K562 (cell line): ENCODE results near the gene FAM83G. TPM values are rescaled to one million over a fixed set of nuclear protein-coding genes. Genes with fewer than 3 reads are reported as not detected.

Experiments
- ATAC-seq: fragments of 200-7000 bp; cut with Tn5 transposase; 3 replicates; pipeline ENCODE4 v1.9.1; 2020; ENCODE audit warnings: moderate library complexity
- BruUV-seq: library from RNA; stranded (reverse); fragments of 400-500 nt; replicated peaks from 2 replicates; lab custom pipeline; 2021; lab: Mats Ljungman, UMichigan
- CTCF ChIA-PET: fragments of 300-600 bp; formaldehyde crosslinking; extraction: SDS; loops from one replicate; lab custom pipeline; 2021; ENCODE audit warnings: low intra/inter-chr PET ratio; lab: Yijun Ruan, JAX
- POLR2A ChIA-PET: fragments of 300-600, 350-650 bp; sonication (Branson Sonifier 250); formaldehyde crosslinking; extraction: SDS; loops from one replicate; lab custom pipeline; 2021; ENCODE audit warnings: antibody characterized with exemption, inconsistent platforms; lab: Yijun Ruan, JAX
- DNase-seq, 4 experiments: peaks; one replicate each; pipeline versions ENCODE4 v3.0.0 to v3.0.0-alpha.2; 2011 to 2018; ENCODE audit warnings: low spot score in 3 of 4, mixed read lengths in 3 of 4; ENCODE audit errors: extremely low read depth in 1 of 4
- FAIRE-seq: peaks from 2 replicates; lab custom pipeline; 2011; peaks lifted over from hg19 to GRCh38; lab: Jason Lieb, UNC
- H2AFZ ChIP-seq: 2 replicates; pipeline ENCODE4 v1.6.0; 2011; ENCODE audit warnings: low read depth, low read length, control low read depth, inconsistent platforms
- H3K27ac ChIP-seq: fragments of 200-600 bp; 3 replicates; pipeline ENCODE4 v1.8.0; 2011; ENCODE audit warnings: low read depth, mild to moderate bottlenecking, control low read depth, inconsistent platforms, low read length, moderate library complexity, mixed read lengths; ENCODE audit errors: extremely low read depth
- H3K27me3 ChIP-seq, 2 experiments: fragments of 300-600 bp in 1 of 2; 2 replicates in 1 of 2; 3 replicates in 1 of 2; pipeline versions ENCODE4 v1.6.0 to v1.8.0; 2011; ENCODE audit warnings: inconsistent platforms in 2 of 2, low read length in 2 of 2, mild to moderate bottlenecking in 1 of 2, mixed read lengths in 1 of 2, moderate library complexity in 1 of 2; ENCODE audit not compliant: control insufficient read depth in 2 of 2, insufficient read depth in 2 of 2
- H3K36me3 ChIP-seq: fragments of 300-600 bp; 3 replicates; pipeline ENCODE4 v1.8.0; 2011; ENCODE audit warnings: mild to moderate bottlenecking, low read length, inconsistent platforms; ENCODE audit not compliant: control insufficient read depth, insufficient read depth
- H3K4me1 ChIP-seq, 2 experiments: fragments of 200-600 bp in 1 of 2; replicated peaks in 1 of 2; 2 replicates in 1 of 2; 3 replicates in 1 of 2; pipeline versions ENCODE4 v1.5.1 to v1.8.0; 2011; ENCODE audit warnings: inconsistent platforms in 2 of 2, low read length in 2 of 2, mild to moderate bottlenecking in 1 of 2, mixed read lengths in 1 of 2, moderate library complexity in 1 of 2; ENCODE audit not compliant: control insufficient read depth in 2 of 2, insufficient read depth in 2 of 2
- H3K4me2 ChIP-seq: 2 replicates; pipeline ENCODE4 v1.6.1; 2011; ENCODE audit warnings: low read length, control low read depth, inconsistent platforms, mixed read lengths; ENCODE audit not compliant: insufficient read depth
- H3K4me3 ChIP-seq: fragments of 200-600 bp; sonication (generic), shearing (Covaris generic); 2 replicates; pipeline ENCODE4 v1.5.1; 2016; ENCODE audit warnings: control low read depth, inconsistent platforms
- H3K79me2 ChIP-seq: fragments of 200-600 bp; 3 replicates; pipeline ENCODE4 v1.8.0; 2011; ENCODE audit warnings: low read length, inconsistent platforms; ENCODE audit not compliant: control insufficient read depth, insufficient read depth
- H3K9ac ChIP-seq, 2 experiments: 2 replicates each; pipeline versions ENCODE4 v1.6.0 to v1.6.1; 2011; ENCODE audit warnings: low read depth in 2 of 2, low read length in 2 of 2, control low read depth in 1 of 2, inconsistent platforms in 1 of 2, mild to moderate bottlenecking in 1 of 2, mixed read lengths in 1 of 2; ENCODE audit not compliant: insufficient read depth in 1 of 2
- H3K9me1 ChIP-seq: one replicate; pipeline ENCODE4 v1.6.0; 2011; ENCODE audit warnings: inconsistent platforms, mild to moderate bottlenecking, low read length, moderate library complexity; ENCODE audit not compliant: control insufficient read depth, insufficient read depth
- H3K9me3 ChIP-seq: replicated peaks from 2 replicates; pipeline ENCODE4 v1.5.1; 2011; ENCODE audit warnings: low read depth, low read length, inconsistent platforms; ENCODE audit not compliant: control insufficient read depth, insufficient read depth
- H4K20me1 ChIP-seq: replicated peaks from 2 replicates; pipeline ENCODE4 v1.6.1; 2011; ENCODE audit warnings: low read length, inconsistent platforms, mixed read lengths; ENCODE audit not compliant: control insufficient read depth, insufficient read depth
- ARID1B ChIP-seq: fragments of 450-650 bp; IDR thresholded peaks from 2 replicates; pipeline ENCODE4 v1.6.1; 2016; ENCODE audit warnings: antibody characterized with exemption, mild to moderate bottlenecking, inconsistent platforms
- ATF3 ChIP-seq, 2 experiments: fragments of 450-650 bp in 1 of 2; sonication (generic) in 1 of 2; formaldehyde crosslinking in 1 of 2; IDR thresholded peaks in 1 of 2; conservative IDR thresholded peaks in 1 of 2; 2 replicates each; pipeline versions ENCODE4 v1.6.1 to v1.8.1; 2016 to 2023; ENCODE audit warnings: mild to moderate bottlenecking in 2 of 2, moderate library complexity in 2 of 2, inconsistent platforms in 1 of 2, missing genetic modification reagents in 1 of 2
- GTF2E2 ChIP-seq: fragments of 200-800 bp; sonication (Bioruptor generic); IDR thresholded peaks from 2 replicates; pipeline ENCODE4 v1.6.1; 2016; ENCODE audit warnings: missing genetic modification characterization, missing compliant biosample characterization
- HBP1 ChIP-seq: fragments of 450-650 bp; formaldehyde crosslinking; IDR thresholded peaks from 2 replicates; pipeline ENCODE4 v1.4.0; 2022; ENCODE audit warnings: missing genetic modification characterization
- HNRNPK ChIP-seq: fragments of 200-400 bp; formaldehyde crosslinking; IDR thresholded peaks from one replicate; pipeline ENCODE4 v1.6.1; 2018; ENCODE audit warnings: mild to moderate bottlenecking, low read depth, low read length; ENCODE audit not compliant: poor library complexity, severe bottlenecking
- MECOM ChIP-seq: fragments of 250-450 bp; sonication (Bioruptor Pico); IDR thresholded peaks from 2 replicates; pipeline ENCODE4 v1.8.0; 2022; ENCODE audit warnings: inconsistent platforms
- PTTG1 ChIP-seq: fragments of 450-650 bp; IDR thresholded peaks from 2 replicates; pipeline ENCODE4 v1.6.1; 2016; ENCODE audit warnings: low read depth, mild to moderate bottlenecking, missing genetic modification characterization, missing compliant biosample characterization
- SIX5 ChIP-seq, 2 experiments: IDR thresholded peaks; 2 replicates each; pipeline ENCODE4 v1.6.1; 2011; ENCODE audit warnings: low read length in 2 of 2, borderline replicate concordance in 1 of 2, low read depth in 1 of 2, mild to moderate bottlenecking in 1 of 2, moderate library complexity in 1 of 2; ENCODE audit not compliant: insufficient read depth in 1 of 2
- SMARCA5 ChIP-seq: fragments of 450-650 bp; IDR thresholded peaks from 2 replicates; pipeline ENCODE4 v1.6.1; 2016
- STAT6 ChIP-seq: sonication (generic); formaldehyde crosslinking; IDR thresholded peaks from 2 replicates; pipeline ENCODE4 v1.8.1; 2023; ENCODE audit warnings: mild to moderate bottlenecking, missing genetic modification reagents
- TBP ChIP-seq: optimal IDR thresholded peaks from 2 replicates; pipeline ENCODE3; 2011; ENCODE audit warnings: low read depth, low read length, improper control_type of control experiment
- ZBTB2 ChIP-seq: fragments of 450-650 bp; IDR thresholded peaks from 2 replicates; pipeline ENCODE4 v1.6.1; 2016; ENCODE audit warnings: antibody characterized with exemption
- ZNF217 ChIP-seq: sonication (generic); formaldehyde crosslinking; IDR thresholded peaks from 2 replicates; pipeline ENCODE4 v1.8.0; 2022; ENCODE audit warnings: mild to moderate bottlenecking, missing genetic modification reagents
- WGBS: fragments of 100-300 bp; shearing (Covaris generic); methylation state at CpG from one replicate; pipeline ENCODE4 v1.1.6; 2016; ENCODE audit warnings: low coverage, mixed read lengths; ENCODE audit not compliant: insufficient coverage; ENCODE audit errors: missing lambda C conversion rate; 5-methylcytosine and 5-hydroxymethylcytosine counted together
- in situ Hi-C: fragments of 300-500 bp; cut with MboI; formaldehyde crosslinking; loops from 4 replicates; pipeline ENCODE4 v1.15.0; 2018; ENCODE audit warnings: inconsistent platforms, mixed read lengths
- intact Hi-C: fragments of 100-400 bp; cut with micrococcal nuclease; formaldehyde crosslinking; loops from 2 replicates; pipeline ENCODE4 v1.14.2; 2022
- polyA plus RNA-seq, 8 experiments: library from polyadenylated mRNA; depleted of rRNA in 4 of 8; stranded (reverse) in 5 of 8; unstranded in 3 of 8; fragments of >200 nt; fragmentation: Nextera tagmentation in 2 of 8; fragmentation: Illumina TruSeq in 1 of 8; extraction: Ambion mirVana in 2 of 8; extraction: Trizol in 1 of 8; gene quantifications; 2 replicates each; pipeline versions ENCODE4 v1.2.1 to v1.2.3, GENCODE V29; 2011 to 2014; ENCODE audit warnings: inconsistent platforms in 1 of 8, missing spikeins in 1 of 8
- total RNA-seq, 7 experiments: library from RNA; depleted of rRNA in 6 of 7; stranded (reverse); fragments of >200 nt in 6 of 7; fragmentation: Illumina TruSeq in 2 of 7; extraction: Trizol in 2 of 7; gene quantifications; 2 replicates each; pipeline versions ENCODE4 v1.2.1 to v1.2.3, GENCODE V29; 2011 to 2021; ENCODE audit warnings: low replicate concordance in 1 of 7

The FAM83G gene
- total and polyA plus RNA-seq, 9 of the 15 experiments (the other 6 are each of a cell fraction or from before 2014, with no cell fraction given): 0.04 to 10.3 (median 4.5) TPM; not detected in 1

- no peak for ATAC-seq
- no peaks in the 10 kb centered on the region for H3K27me3 ChIP-seq
- in situ Hi-C loops: no loop called here
- H3K79me2 ChIP-seq: 0 out of 3 replicates have a peak, but pooled peaks cover 3% of the 10 kb centered on the region
- H3K36me3 ChIP-seq: peaks cover under 1% of the 10 kb centered on the region; the same call in 1 of the 3 replicates
- H3K9me1 ChIP-seq: no peaks in the 10 kb centered on the region
- ChIA-PET POLR2A (interaction anchor here (1.0 kb wide), 1 partner anchor 12 kb away, joined by 3 read pairs; the partner anchor contains the start of gene FAM83G), CTCF (no interaction called here)
- H3K9ac ChIP-seq: no peak overlapping the region
- intact Hi-C loops: no loop called here
- H3K27ac ChIP-seq: no peak overlapping the region
- H3K4me1 ChIP-seq: peaks cover 3 to 22% of the 10 kb centered on the region in 2 experiments; a peak in 4 of 5 replicates
- H3K4me3 ChIP-seq: no peak overlapping the region
- 89% methylated on average over 10 of the region's 22 CpGs for WGBS
- no peak overlapping the region for H2AFZ ChIP-seq
- H4K20me1 ChIP-seq: peaks cover 7% of the 10 kb centered on the region; the same call in 1 of the 2 replicates
- no TSS peak for BruUV-seq
- no peak for FAIRE-seq
- no peak overlapping the region for H3K4me2 ChIP-seq
- DNase-seq: no peak
- no peaks in the 10 kb centered on the region for H3K9me3 ChIP-seq
- TF ChIP-seq STAT6: no peak
- no peak for TF ChIP-seq MECOM (CRISPR knock-in tag)
- TF ChIP-seq HNRNPK: no peak
- TF ChIP-seq TBP: no peak
- no peak for TF ChIP-seq ZNF217
- no peak for TF ChIP-seq ATF3 (IDR thresholded peaks at IDR 0.05)
- no peak for TF ChIP-seq ATF3 (CRISPR knock-in tag; conservative IDR thresholded peaks at IDR 0.05)
- no peak for TF ChIP-seq HBP1 (CRISPR knock-in tag)
- TF ChIP-seq ARID1B: no peak
- TF ChIP-seq ZBTB2: no peak
- TF ChIP-seq GTF2E2 (tag): no peak
- TF ChIP-seq SMARCA5: no peak
- no peak for TF ChIP-seq SIX5 (IDR thresholded peaks at IDR 0.05; ENCODE audit: borderline replicate concordance in 1 of 2, insufficient read depth in 1 of 2, low read depth in 1 of 2, low read length in 2 of 2)
- TF ChIP-seq PTTG1 (tag): no peak
Measured at GRCh38 chr17:18992454-18993130, 12.0 kb downstream of the FAM83G start.
